H9 (cell line): ENCODE results near the gene SPR. TPM values are rescaled to one million over a fixed set of nuclear protein-coding genes. Genes with fewer than 3 reads are reported as not detected.

Source experiments
- DNase-seq: peaks from one replicate; pipeline ENCODE4 v3.0.0-alpha.2; 2017
- H2AFZ ChIP-seq: one replicate; pipeline ENCODE4 v1.6.1; 2013; ENCODE audit warnings: mild to moderate bottlenecking, low read length, control low read depth, moderate library complexity
- H2AK5ac ChIP-seq: 2 replicates; pipeline ENCODE4 v1.6.1; 2013; ENCODE audit warnings: low read length, control low read depth, mixed read lengths; ENCODE audit not compliant: insufficient read length
- H2BK120ac ChIP-seq: one replicate; pipeline ENCODE4 v1.6.1; 2013; ENCODE audit warnings: low read depth, mild to moderate bottlenecking, low read length, control low read depth, inconsistent platforms; ENCODE audit not compliant: poor library complexity, severe bottlenecking
- H2BK12ac ChIP-seq: 2 replicates; pipeline ENCODE4 v1.6.1; 2013; ENCODE audit warnings: low read length, control low read depth, mixed read lengths, low read depth; ENCODE audit not compliant: insufficient read length
- H2BK15ac ChIP-seq: 2 replicates; pipeline ENCODE4 v1.6.1; 2013; ENCODE audit warnings: low read depth, low read length, control low read depth
- H2BK20ac ChIP-seq: one replicate; pipeline ENCODE4 v1.6.1; 2013; ENCODE audit warnings: low read depth, mild to moderate bottlenecking, low read length, control low read depth, inconsistent platforms; ENCODE audit not compliant: poor library complexity, severe bottlenecking
- H2BK5ac ChIP-seq: 2 replicates; pipeline ENCODE4 v1.6.1; 2013; ENCODE audit warnings: low read length, control low read depth, mixed read lengths; ENCODE audit not compliant: insufficient read length
- H3K14ac ChIP-seq: 2 replicates; pipeline ENCODE4 v1.6.1; 2013; ENCODE audit warnings: low read length, control low read depth; ENCODE audit not compliant: insufficient read depth
- H3K18ac ChIP-seq: 2 replicates; pipeline ENCODE4 v1.6.1; 2013; ENCODE audit warnings: low read depth, mild to moderate bottlenecking, mixed read lengths, low read length, control low read depth; ENCODE audit not compliant: insufficient read length
- H3K23ac ChIP-seq: 2 replicates; pipeline ENCODE4 v1.6.1; 2013; ENCODE audit warnings: low read length, control low read depth, mixed read lengths, low read depth; ENCODE audit not compliant: insufficient read length
- H3K23me2 ChIP-seq: 2 replicates; pipeline ENCODE4 v1.6.1; 2013; ENCODE audit warnings: low read depth, mild to moderate bottlenecking, mixed read lengths, low read length, control low read depth; ENCODE audit not compliant: insufficient read length, poor library complexity, severe bottlenecking
- H3K27ac ChIP-seq: 2 replicates; pipeline ENCODE4 v1.5.1; 2013; ENCODE audit warnings: low read length, control low read depth, mixed read lengths, low read depth; ENCODE audit not compliant: insufficient read length
- H3K27me3 ChIP-seq: 2 replicates; pipeline ENCODE4 v1.6.1; 2013; ENCODE audit warnings: low read length, control low read depth, inconsistent platforms; ENCODE audit not compliant: insufficient read depth
- H3K4ac ChIP-seq: 2 replicates; pipeline ENCODE4 v1.6.1; 2013; ENCODE audit warnings: low read depth, mild to moderate bottlenecking, control low read depth, inconsistent platforms, low read length, moderate library complexity
- H3K4me1 ChIP-seq: 2 replicates; pipeline ENCODE4 v1.6.1; 2013; ENCODE audit warnings: low read length, control low read depth, inconsistent platforms; ENCODE audit not compliant: insufficient read depth
- H3K4me2 ChIP-seq: 2 replicates; pipeline ENCODE4 v1.6.1; 2013; ENCODE audit warnings: low read length, control low read depth, mixed read lengths; ENCODE audit not compliant: insufficient read length, insufficient read depth
- H3K56ac ChIP-seq: 2 replicates; pipeline ENCODE4 v1.6.1; 2013; ENCODE audit warnings: low read depth, mild to moderate bottlenecking, mixed read lengths, low read length, control low read depth; ENCODE audit not compliant: insufficient read length
- H3K79me1 ChIP-seq: 2 replicates; pipeline ENCODE4 v1.6.1; 2013; ENCODE audit warnings: low read depth, mild to moderate bottlenecking, moderate library complexity, low read length, control low read depth, inconsistent platforms; ENCODE audit not compliant: insufficient read depth, poor library complexity, severe bottlenecking
- H3K79me2 ChIP-seq: 2 replicates; pipeline ENCODE4 v1.6.1; 2013; ENCODE audit warnings: low read length, control low read depth, inconsistent platforms; ENCODE audit not compliant: insufficient read depth
- H3K9ac ChIP-seq: 2 replicates; pipeline ENCODE4 v1.6.1; 2013; ENCODE audit warnings: low read length, control low read depth, mixed read lengths; ENCODE audit not compliant: insufficient read length; ENCODE audit errors: extremely low read depth
- H3K9me3 ChIP-seq: one replicate; pipeline ENCODE4 v1.6.1; 2013; ENCODE audit warnings: low read depth, low read length, inconsistent platforms; ENCODE audit not compliant: control insufficient read depth
- H3T11ph ChIP-seq: one replicate; pipeline ENCODE4 v1.6.1; 2013; ENCODE audit warnings: mild to moderate bottlenecking, low read length, control low read depth, inconsistent platforms
- H4K20me1 ChIP-seq: one replicate; pipeline ENCODE4 v1.6.1; 2013; ENCODE audit not compliant: control insufficient read depth, insufficient read length, insufficient read depth
- H4K5ac ChIP-seq: 2 replicates; pipeline ENCODE4 v1.6.1; 2013; ENCODE audit warnings: low read depth, mild to moderate bottlenecking, mixed read lengths, low read length, control low read depth; ENCODE audit not compliant: insufficient read length
- H4K8ac ChIP-seq: replicated peaks from 2 replicates; pipeline ENCODE4 v1.6.1; 2013; ENCODE audit warnings: low read length, control low read depth, mixed read lengths, low read depth; ENCODE audit not compliant: insufficient read length
- H4K91ac ChIP-seq: 2 replicates; pipeline ENCODE4 v1.6.1; 2013; ENCODE audit warnings: low read depth, mild to moderate bottlenecking, moderate library complexity, mixed read lengths, low read length, control low read depth; ENCODE audit not compliant: insufficient read length
- H3K27ac Mint-ChIP-seq, 3 experiments: 2 replicates in 2 of 3; 3 replicates in 1 of 3; pipeline ENCODE4 v1.8.0; 2020 to 2021; ENCODE audit warnings: mixed read lengths in 3 of 3, mild to moderate bottlenecking in 1 of 3, moderate library complexity in 1 of 3
- H3K27me3 Mint-ChIP-seq: 2 replicates; pipeline ENCODE4 v1.8.0; 2021; ENCODE audit warnings: low read depth, mild to moderate bottlenecking, moderate library complexity, mixed read lengths
- H3K36me3 Mint-ChIP-seq, 3 experiments: 2 replicates in 2 of 3; 3 replicates in 1 of 3; pipeline ENCODE4 v1.8.0; 2020 to 2021; ENCODE audit warnings: low read depth in 3 of 3, mixed read lengths in 3 of 3; ENCODE audit not compliant: insufficient read depth in 1 of 3
- H3K4me1 Mint-ChIP-seq, 2 experiments: 2 replicates each; pipeline ENCODE4 v1.8.0; 2020; ENCODE audit warnings: mixed read lengths in 2 of 2
- H3K4me3 Mint-ChIP-seq, 2 experiments: 2 replicates in 1 of 2; 3 replicates in 1 of 2; pipeline ENCODE4 v1.8.0; 2020 to 2021; ENCODE audit warnings: mild to moderate bottlenecking in 2 of 2, mixed read lengths in 2 of 2, moderate library complexity in 1 of 2
- H3K9me3 Mint-ChIP-seq, 2 experiments: 2 replicates in 1 of 2; 3 replicates in 1 of 2; pipeline ENCODE4 v1.8.0; 2020; ENCODE audit warnings: mild to moderate bottlenecking in 2 of 2, mixed read lengths in 2 of 2, moderate library complexity in 1 of 2
- whole genome bisulfite sequencing: extraction: QIAGEN DNeasy Blood & Tissue Kit; methylation state at CpG from one replicate; pipeline ENCODE4 v1.1.7; 2013; ENCODE audit warnings: missing lambda C conversion rate, low lambda C conversion rate, mixed read lengths; ENCODE audit not compliant: insufficient read length; ENCODE audit errors: extremely low coverage; 5-methylcytosine and 5-hydroxymethylcytosine counted together
- total RNA-seq: library from RNA; stranded (reverse); gene quantifications from 2 replicates; pipeline ENCODE4 v1.2.1, GENCODE V29; 2021
- TF ChIP-seq, protein P1 (sequence below): fragments of 200-600 bp; sonication (generic); conservative IDR thresholded peaks from 3 replicates; pipeline ENCODE4 v1.8.0; 2021; ENCODE audit warnings: antibody characterized with exemption, mild to moderate bottlenecking

The SPR gene
- total RNA-seq, 1 experiment from 2014 or later = 7.3 TPM

DNA sequence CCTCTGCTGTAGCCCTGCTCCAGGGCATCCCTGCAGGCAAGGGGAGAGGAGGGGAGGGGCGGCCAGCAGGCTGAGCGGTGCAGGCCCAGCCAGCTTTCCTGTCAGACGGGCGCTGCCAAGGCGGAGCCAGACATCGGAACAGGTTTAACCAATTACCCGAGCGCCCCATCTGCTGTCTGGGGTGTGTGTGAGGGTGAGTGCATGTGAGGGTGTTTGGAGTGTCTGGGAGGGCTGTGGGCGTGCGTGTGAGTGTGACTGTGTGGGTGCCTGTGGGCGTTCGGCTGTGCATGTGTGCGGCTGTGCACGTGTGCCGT is 50.1 kb downstream of the SPR start:
- H3K27me3 ChIP-seq = no peaks in the 10 kb centered on the region; the same call in 1 of the 2 replicates
- H2BK20ac ChIP-seq = no peak overlapping the region
- no peak overlapping the region for H3K4me2 ChIP-seq
- TF ChIP-seq, protein P1, sequence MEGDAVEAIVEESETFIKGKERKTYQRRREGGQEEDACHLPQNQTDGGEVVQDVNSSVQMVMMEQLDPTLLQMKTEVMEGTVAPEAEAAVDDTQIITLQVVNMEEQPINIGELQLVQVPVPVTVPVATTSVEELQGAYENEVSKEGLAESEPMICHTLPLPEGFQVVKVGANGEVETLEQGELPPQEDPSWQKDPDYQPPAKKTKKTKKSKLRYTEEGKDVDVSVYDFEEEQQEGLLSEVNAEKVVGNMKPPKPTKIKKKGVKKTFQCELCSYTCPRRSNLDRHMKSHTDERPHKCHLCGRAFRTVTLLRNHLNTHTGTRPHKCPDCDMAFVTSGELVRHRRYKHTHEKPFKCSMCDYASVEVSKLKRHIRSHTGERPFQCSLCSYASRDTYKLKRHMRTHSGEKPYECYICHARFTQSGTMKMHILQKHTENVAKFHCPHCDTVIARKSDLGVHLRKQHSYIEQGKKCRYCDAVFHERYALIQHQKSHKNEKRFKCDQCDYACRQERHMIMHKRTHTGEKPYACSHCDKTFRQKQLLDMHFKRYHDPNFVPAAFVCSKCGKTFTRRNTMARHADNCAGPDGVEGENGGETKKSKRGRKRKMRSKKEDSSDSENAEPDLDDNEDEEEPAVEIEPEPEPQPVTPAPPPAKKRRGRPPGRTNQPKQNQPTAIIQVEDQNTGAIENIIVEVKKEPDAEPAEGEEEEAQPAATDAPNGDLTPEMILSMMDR = no peak
- H3K23me2 ChIP-seq = peaks cover under 1% of the 10 kb centered on the region
- no peak overlapping the region for H4K5ac ChIP-seq
- H3K36me3 Mint-ChIP-seq = peaks cover 5 to 7% (median 6%) of the 10 kb centered on the region in 3 experiments; a peak in 6 of 7 replicates
- H3K23ac ChIP-seq = no peak overlapping the region
- H3K9ac ChIP-seq = no peak overlapping the region
- peaks cover 3% of the 10 kb centered on the region; the same call in 1 of the 2 replicates for H3K4me1 ChIP-seq
- H2BK120ac ChIP-seq = no peak overlapping the region
- H3T11ph ChIP-seq = no peak overlapping the region
- no peak overlapping the region for H3K27ac Mint-ChIP-seq
- H3K79me1 ChIP-seq = no peaks in the 10 kb centered on the region
- peaks cover 42% of the 10 kb centered on the region for H3K27me3 Mint-ChIP-seq
- H2AFZ ChIP-seq = no peak overlapping the region
- H3K9me3 ChIP-seq = no peaks in the 10 kb centered on the region
- no peak overlapping the region for H2BK15ac ChIP-seq
- H2AK5ac ChIP-seq = no peak overlapping the region
- no peak overlapping the region; the same call in 1 of the 2 replicates for H3K14ac ChIP-seq
- H3K18ac ChIP-seq = no peak overlapping the region
- H3K56ac ChIP-seq = no peak overlapping the region
- no peak overlapping the region for H4K8ac ChIP-seq
- no peak overlapping the region for H3K4me3 Mint-ChIP-seq
- H4K20me1 ChIP-seq = no peaks in the 10 kb centered on the region
- no peaks in the 10 kb centered on the region for H3K9me3 Mint-ChIP-seq
- peaks cover 41 to 61% of the 10 kb centered on the region in 2 experiments for H3K4me1 Mint-ChIP-seq
- H3K79me2 ChIP-seq = no peaks in the 10 kb centered on the region
- no peak for DNase-seq
- no peak overlapping the region for H3K27ac ChIP-seq
- no peak overlapping the region for H2BK12ac ChIP-seq
- H4K91ac ChIP-seq = no peak overlapping the region
- no peak overlapping the region for H2BK5ac ChIP-seq
- H3K4ac ChIP-seq = no peak overlapping the region
- WGBS = no CpG with 5 or more reads among the region's 15 CpGs
